AG04450 (cell line): Measurements from ENCODE around the gene ABHD10. TPM values are rescaled to one million over a fixed set of nuclear protein-coding genes. Genes with fewer than 3 reads are reported as not detected.
A peak's percentile ranks its signal among the peaks of the same experiment; 100 is the strongest.

Experiments used
- CTCF ChIA-PET: fragments of 300-600, 350-600 bp; formaldehyde crosslinking; extraction: SDS; loops from one replicate; lab custom pipeline; 2022; ENCODE audit warnings: antibody characterized with exemption, inconsistent platforms; lab: Charles Lee
- POLR2A ChIA-PET: fragments of 350-600 bp; formaldehyde crosslinking; extraction: SDS; loops from one replicate; lab custom pipeline; 2021; ENCODE audit warnings: antibody characterized with exemption, inconsistent platforms; lab: Yijun Ruan, JAX
- DNase-seq: peaks from one replicate; pipeline ENCODE4 v3.0.0-alpha.2; 2011; ENCODE audit warnings: low read depth, low spot score
- H3K27ac ChIP-seq: one replicate; pipeline ENCODE4 v1.5.1; 2012; ENCODE audit warnings: low read depth, low read length, control low read depth
- H3K27me3 ChIP-seq: one replicate; pipeline ENCODE4 v1.6.0; 2012; ENCODE audit warnings: low read length; ENCODE audit not compliant: control insufficient read depth, insufficient read depth
- H3K4me3 ChIP-seq: 2 replicates; pipeline ENCODE4 v1.5.1; 2011; ENCODE audit warnings: mild to moderate bottlenecking, low read depth, low read length, control low read depth
- H3K9me3 ChIP-seq: 2 replicates; pipeline ENCODE4 v1.5.1; 2012; ENCODE audit warnings: low read length; ENCODE audit not compliant: control insufficient read depth, insufficient read depth
- polyA plus RNA-seq: library from polyadenylated mRNA; depleted of rRNA; stranded (reverse); fragments of >200 nt; gene quantifications from 2 replicates; pipeline ENCODE4 v1.2.3, GENCODE V29; 2011
- TF ChIP-seq, protein P1 (sequence below): IDR thresholded peaks from 2 replicates; pipeline ENCODE4 v1.5.1; 2011; ENCODE audit warnings: low read depth, low read length, control low read depth, inconsistent platforms

ABHD10 gene
- polyA plus RNA-seq, 1 experiment = 37.5 TPM

- no peaks in the 10 kb centered on the region for H3K27me3 ChIP-seq
- DNase-seq = no peak
- ChIA-PET CTCF (interaction anchor here (0.9 to 12.9 kb wide), 7 partner anchors 18 to 281 kb away, joined by 3 to 276 read pairs (median 4); no protein-coding TSS in a partner anchor), POLR2A (no interaction called here)
- H3K9me3 ChIP-seq = no peaks in the 10 kb centered on the region
- no peak overlapping the region for H3K27ac ChIP-seq
- no peak overlapping the region for H3K4me3 ChIP-seq
- TF ChIP-seq, protein P1, sequence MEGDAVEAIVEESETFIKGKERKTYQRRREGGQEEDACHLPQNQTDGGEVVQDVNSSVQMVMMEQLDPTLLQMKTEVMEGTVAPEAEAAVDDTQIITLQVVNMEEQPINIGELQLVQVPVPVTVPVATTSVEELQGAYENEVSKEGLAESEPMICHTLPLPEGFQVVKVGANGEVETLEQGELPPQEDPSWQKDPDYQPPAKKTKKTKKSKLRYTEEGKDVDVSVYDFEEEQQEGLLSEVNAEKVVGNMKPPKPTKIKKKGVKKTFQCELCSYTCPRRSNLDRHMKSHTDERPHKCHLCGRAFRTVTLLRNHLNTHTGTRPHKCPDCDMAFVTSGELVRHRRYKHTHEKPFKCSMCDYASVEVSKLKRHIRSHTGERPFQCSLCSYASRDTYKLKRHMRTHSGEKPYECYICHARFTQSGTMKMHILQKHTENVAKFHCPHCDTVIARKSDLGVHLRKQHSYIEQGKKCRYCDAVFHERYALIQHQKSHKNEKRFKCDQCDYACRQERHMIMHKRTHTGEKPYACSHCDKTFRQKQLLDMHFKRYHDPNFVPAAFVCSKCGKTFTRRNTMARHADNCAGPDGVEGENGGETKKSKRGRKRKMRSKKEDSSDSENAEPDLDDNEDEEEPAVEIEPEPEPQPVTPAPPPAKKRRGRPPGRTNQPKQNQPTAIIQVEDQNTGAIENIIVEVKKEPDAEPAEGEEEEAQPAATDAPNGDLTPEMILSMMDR = no peak
These were observed 7.2 kb upstream of the ABHD10 start for GRCh38 chr3:111971533-111972130.

DNA sequence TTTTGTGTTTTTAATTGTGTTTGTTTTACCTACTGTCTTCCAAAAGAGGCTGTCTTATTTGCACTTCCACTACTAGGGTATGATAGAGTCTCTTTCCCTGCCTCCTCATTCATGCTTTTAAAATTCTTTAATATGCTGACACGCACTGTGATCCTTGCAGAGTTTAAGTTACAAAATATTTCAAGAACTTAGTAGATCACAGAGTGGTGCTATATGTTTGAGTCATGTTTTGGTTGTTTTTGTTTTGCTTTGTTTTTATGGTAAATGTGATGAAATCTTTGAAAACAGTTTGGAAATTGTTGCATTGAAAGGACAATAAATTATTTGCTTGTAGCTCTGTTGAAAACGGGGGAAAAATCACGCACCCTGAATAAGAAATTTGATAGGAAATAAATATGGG is 5.9 kb upstream of the ABHD10 start:
- ChIA-PET POLR2A (no interaction called here), CTCF (interaction anchor here (0.9 to 3.8 kb wide), 4 partner anchors 16 to 256 kb away, joined by 4 to 21 read pairs (median 8); no protein-coding TSS in a partner anchor)
- no peak overlapping the region for H3K27ac ChIP-seq
- H3K27me3 ChIP-seq = no peaks in the 10 kb centered on the region
- TF ChIP-seq, protein P1 = no peak
- H3K4me3 ChIP-seq = no peak overlapping the region
- no peak for DNase-seq
- H3K9me3 ChIP-seq = no peaks in the 10 kb centered on the region

DNA sequence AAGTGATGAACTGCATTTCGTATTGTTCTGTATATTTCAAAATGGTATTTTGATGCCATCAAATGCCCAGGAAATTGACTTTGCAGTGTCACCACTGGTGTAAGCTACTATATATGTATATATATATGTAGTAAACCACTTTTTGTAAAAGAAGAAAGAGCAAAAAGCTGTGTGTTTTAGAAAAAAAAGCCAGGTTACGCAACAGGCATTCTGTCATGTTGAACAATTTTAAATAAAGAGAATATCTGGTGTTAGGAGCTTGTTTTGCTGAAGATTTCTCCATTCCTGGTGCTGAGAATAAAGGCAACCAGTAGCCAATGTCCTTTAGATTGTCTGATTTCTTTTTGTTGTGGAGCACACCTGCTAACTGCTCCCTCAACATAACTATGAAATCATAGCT is 3.7 kb upstream of the ABHD10 start:
- no peaks in the 10 kb centered on the region for H3K9me3 ChIP-seq
- TF ChIP-seq, protein P1 = no peak
- no peaks in the 10 kb centered on the region for H3K27me3 ChIP-seq
- ChIA-PET POLR2A (no interaction called here), CTCF (interaction anchor here (0.6 to 3.0 kb wide), 8 partner anchors 14 to 397 kb away, joined by 3 to 21 read pairs (median 4); no protein-coding TSS in a partner anchor)
- H3K4me3 ChIP-seq = no peak overlapping the region
- no peak overlapping the region for H3K27ac ChIP-seq
- DNase-seq = no peak

- Histone ChIP-seq H3K4me3 (no peak overlapping the region), H3K27ac (no peak overlapping the region), H3K27me3 (no peaks in the 10 kb centered on the region), H3K9me3 (no peaks in the 10 kb centered on the region)
- POLR2A ChIA-PET = no interaction called here
- TF ChIP-seq, protein P1 = no peak
- DNase-seq = no peak
- CTCF ChIA-PET = interaction anchor here (4.3 kb wide), 1 partner anchor 9 kb away, joined by 37 read pairs; no protein-coding TSS in a partner anchor
These were observed 2.6 kb upstream of the ABHD10 start for GRCh38 chr3:111976254-111976653.

DNA sequence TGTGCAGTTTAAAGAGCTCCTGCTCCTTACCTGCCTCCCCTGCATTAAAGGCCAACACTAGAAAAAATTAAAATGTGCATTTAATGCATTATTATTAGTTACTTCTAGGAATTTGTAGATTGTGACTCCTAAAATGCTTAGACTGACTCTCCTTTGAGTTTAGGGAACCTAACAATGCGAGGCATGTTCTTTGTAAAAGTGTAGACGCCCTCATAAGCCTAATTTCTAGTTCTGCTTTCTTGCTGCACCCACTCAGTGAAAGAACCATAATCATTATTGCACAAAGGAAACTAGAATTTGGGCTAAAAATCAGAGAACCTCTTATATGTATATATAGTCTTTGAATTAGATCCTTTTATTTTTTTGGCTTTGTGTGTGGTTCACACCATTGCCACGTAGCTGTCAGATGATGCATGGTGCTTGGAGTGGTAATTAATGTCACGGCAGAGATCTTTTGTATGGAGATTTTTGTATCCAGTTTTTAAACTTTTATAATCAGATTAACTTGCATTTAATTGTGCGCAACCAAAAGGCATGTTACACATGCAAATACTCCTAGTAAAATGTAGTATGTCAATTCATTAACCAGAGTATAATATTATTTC is 710 bp downstream of the ABHD10 start:
- TF ChIP-seq, protein P1 = no peak
- Histone ChIP-seq H3K4me3 (peak overlapping the region; percentile 92), H3K9me3 (no peaks in the 10 kb centered on the region), H3K27ac (no peak overlapping the region), H3K27me3 (no peaks in the 10 kb centered on the region)
- ChIA-PET CTCF (interaction anchor here (0.5 to 4.3 kb wide), 9 partner anchors 9 to 288 kb away, joined by 3 to 37 read pairs (median 5); no protein-coding TSS in a partner anchor), POLR2A (interaction anchor here (0.9 to 1.5 kb wide), 4 partner anchors 10 to 119 kb away, joined by 3 to 4 read pairs (median 3); no protein-coding TSS in a partner anchor)
- DNase-seq = no peak
